ENCODE data around the gene AQP7. TPM values are rescaled to one million over a fixed set of nuclear protein-coding genes. Genes with fewer than 3 reads are reported as not detected.
"Not testable (repeated sequence)": the region's sequence is repeated elsewhere in the genome, so short reads cannot be mapped to it uniquely, and the experiment has no call there.

Gene AQP7
- total RNA-seq, 4 donors from 2014 or later = 2.1 to 10.7 (median 4.1) TPM

DNA sequence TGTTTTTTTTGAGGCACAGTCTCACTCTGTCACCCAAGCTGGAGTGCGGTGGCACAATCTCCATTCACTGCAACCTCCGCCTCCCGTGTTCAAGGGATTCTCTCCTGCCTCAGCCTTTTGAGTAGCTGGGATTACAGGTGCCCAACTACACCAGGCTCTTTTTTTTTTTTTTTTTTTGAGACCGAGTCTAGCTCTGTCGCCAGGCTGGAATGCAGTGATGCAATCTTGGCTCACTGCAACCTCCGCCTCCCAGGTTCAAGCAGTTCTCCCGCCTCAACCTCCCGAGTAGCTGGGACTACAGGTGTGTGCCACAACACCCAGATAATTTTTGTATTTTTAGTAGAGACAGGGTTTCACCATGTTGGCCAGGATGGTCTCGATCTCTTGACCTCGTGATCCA lies 20.0 kb downstream of the AQP7 start:
- peak overlapping the region in 1 of 4 donors; percentile 54 for H3K27ac ChIP-seq
- ATAC-seq; H3K4me3 ChIP-seq; H3K36me3 ChIP-seq; H3K27me3 ChIP-seq; intact Hi-C loops (cut with DNase I; ENCODE audit: low total_unique reads); H3K9me3 ChIP-seq; in situ Hi-C loops (cut with MboI; ENCODE audit: low sequenced_read_pairs in 4 of 4): not testable (repeated sequence)
- peaks cover 4 to 14% of the 10 kb centered on the region in 2 donors for H3K4me1 ChIP-seq
- peak in 1 of 2 donors; percentile 24 for DNase-seq

DNA sequence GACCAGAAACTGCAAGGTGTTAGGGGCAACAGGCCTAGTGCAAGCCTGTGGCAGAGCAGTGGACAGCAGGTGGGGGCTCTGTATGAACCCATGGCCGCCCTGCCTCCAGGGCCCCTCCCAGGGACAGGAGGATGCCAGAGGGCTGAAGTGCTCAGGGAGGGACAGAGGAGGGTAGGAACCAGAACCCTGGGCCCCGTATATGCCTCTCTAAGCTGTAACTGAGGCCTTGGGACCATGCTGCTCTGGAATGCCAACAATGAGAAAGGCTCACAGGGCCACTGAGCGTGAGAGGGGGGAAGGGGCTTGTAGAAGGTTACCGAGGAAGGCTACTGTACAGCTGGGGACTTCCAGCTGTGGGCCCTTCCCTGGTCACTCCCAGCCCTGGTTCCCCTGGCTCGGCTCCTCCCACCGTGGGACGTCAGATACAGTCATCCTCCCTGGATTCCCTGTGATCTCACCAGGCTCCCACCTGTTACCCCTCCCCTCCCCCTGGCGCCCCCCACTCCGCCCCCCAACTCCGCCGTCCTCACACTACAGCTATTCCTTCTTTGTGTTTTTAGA lies 21.1 kb downstream of the AQP7 start:
- peak in 1 of 2 donors; percentile 21 for ATAC-seq
- in situ Hi-C loops (cut with MboI; ENCODE audit: low sequenced_read_pairs in 4 of 4) = no loop called here
- TF ChIP-seq POLR2A (IDR thresholded peaks at IDR 0.05) = no peak
- TF ChIP-seq, protein P1, sequence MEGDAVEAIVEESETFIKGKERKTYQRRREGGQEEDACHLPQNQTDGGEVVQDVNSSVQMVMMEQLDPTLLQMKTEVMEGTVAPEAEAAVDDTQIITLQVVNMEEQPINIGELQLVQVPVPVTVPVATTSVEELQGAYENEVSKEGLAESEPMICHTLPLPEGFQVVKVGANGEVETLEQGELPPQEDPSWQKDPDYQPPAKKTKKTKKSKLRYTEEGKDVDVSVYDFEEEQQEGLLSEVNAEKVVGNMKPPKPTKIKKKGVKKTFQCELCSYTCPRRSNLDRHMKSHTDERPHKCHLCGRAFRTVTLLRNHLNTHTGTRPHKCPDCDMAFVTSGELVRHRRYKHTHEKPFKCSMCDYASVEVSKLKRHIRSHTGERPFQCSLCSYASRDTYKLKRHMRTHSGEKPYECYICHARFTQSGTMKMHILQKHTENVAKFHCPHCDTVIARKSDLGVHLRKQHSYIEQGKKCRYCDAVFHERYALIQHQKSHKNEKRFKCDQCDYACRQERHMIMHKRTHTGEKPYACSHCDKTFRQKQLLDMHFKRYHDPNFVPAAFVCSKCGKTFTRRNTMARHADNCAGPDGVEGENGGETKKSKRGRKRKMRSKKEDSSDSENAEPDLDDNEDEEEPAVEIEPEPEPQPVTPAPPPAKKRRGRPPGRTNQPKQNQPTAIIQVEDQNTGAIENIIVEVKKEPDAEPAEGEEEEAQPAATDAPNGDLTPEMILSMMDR (IDR thresholded peaks at IDR 0.05 in 4 of 5, conservative IDR thresholded peaks at IDR 0.05 in 1 of 5) = no peak
- H3K36me3 ChIP-seq = no peaks in the 10 kb centered on the region
- peaks cover 5 to 15% of the 10 kb centered on the region in 2 donors for H3K4me1 ChIP-seq
- intact Hi-C loops (cut with DNase I; ENCODE audit: low total_unique reads) = no loop called here
- no peaks in the 10 kb centered on the region for H3K9me3 ChIP-seq
- DNase-seq = no peak
- H3K4me3 ChIP-seq = no peak overlapping the region
- H3K27ac ChIP-seq = peak overlapping the region; percentile 45 to 64 (median 52)
- no peaks in the 10 kb centered on the region for H3K27me3 ChIP-seq

DNA sequence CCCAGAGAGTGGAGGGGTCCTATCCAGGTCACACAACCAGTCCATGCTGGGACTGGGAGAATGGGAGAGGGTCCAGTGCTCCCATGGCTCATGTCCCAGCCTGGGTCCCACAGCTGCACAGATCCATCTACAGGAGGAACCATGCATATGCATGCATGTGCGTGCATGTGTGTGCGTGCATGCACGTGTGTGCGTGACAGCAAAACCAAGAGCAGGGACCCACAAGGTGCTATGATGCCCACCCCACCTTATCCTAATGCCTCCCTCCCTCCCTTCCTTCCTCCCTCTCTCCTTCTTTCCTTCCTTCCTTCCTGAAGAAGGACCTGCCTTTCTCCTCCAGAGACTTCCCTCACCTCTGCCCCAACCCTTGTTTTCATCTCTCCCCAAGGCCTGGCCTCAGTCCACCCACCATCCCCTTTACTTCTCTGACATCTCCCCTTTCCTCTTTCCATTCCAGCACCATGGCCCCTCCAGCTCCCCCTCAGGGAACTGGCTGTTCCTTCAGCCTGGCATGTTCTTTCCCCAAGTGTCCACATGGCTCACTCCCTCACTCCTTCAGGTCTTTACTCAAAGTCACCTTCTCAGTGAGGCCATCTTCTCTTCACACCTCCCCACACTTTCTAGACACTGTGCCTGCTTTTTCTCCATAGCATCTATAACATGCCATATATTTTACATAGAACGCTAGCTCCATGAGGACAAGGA lies 21.8 kb downstream of the AQP7 start:
- intact Hi-C loops (cut with DNase I; ENCODE audit: low total_unique reads) = no loop called here
- peak overlapping the region; percentile 54 to 65 (median 62) for H3K27ac ChIP-seq

DNA sequence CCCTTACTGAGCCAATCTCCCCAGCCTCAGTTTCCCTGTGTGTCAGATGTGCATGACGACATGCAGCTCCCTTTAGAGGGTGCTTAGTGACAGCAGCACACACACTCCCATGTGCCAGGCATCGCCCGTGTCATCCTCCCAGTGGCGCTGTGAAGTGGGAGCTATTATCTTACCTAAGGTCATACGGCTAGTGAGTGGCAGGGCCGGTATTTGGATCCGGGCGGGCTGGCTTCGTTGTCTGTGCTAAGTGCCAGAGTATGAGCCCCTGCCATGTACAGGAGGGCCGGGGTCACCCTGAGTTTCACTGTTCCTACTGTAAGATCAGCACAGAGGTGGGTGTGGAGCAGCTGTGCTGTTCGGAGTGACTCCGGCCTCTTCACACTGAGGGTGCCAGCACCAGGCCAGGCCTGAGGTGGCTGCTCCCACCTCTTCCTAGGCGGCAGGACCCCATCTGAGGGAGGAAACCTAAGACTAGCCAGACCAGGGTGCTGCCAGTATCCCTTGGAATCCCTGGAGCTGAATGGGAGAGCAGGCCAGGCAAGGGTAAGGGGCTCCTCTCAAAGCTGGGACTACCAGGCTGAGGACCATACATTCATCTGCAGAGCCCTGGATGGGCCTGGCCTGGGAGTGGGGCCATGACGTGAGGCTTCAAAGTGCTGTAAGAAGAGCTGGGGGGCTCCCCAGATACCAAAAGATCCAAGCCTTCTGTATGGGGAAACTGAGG lies 22.5 kb downstream of the AQP7 start:
- H3K27ac ChIP-seq = peak overlapping the region; percentile 54 to 65 (median 62)

More for the DNA sequence above, 21.8 kb downstream of the AQP7 start:
- Histone ChIP-seq H3K4me1 (peaks cover 13 to 23% of the 10 kb centered on the region in 2 donors), H3K27me3 (no peaks in the 10 kb centered on the region), H3K9me3 (no peaks in the 10 kb centered on the region), H3K4me3 (no peak overlapping the region), H3K36me3 (no peaks in the 10 kb centered on the region)
- peak; percentile 19 to 29 for ATAC-seq
- DNase-seq = peak in 1 of 2 donors; percentile 13
- TF ChIP-seq POLR2A (IDR thresholded peaks at IDR 0.05) = no peak
- TF ChIP-seq, protein P1 (IDR thresholded peaks at IDR 0.05 in 4 of 5, conservative IDR thresholded peaks at IDR 0.05 in 1 of 5) = no peak
- in situ Hi-C loops (cut with MboI; ENCODE audit: low sequenced_read_pairs in 4 of 4) = no loop called here

More for the DNA sequence above, 22.5 kb downstream of the AQP7 start:
- TF ChIP-seq, protein P1 (IDR thresholded peaks at IDR 0.05 in 4 of 5, conservative IDR thresholded peaks at IDR 0.05 in 1 of 5) = no peak
- no peak for TF ChIP-seq POLR2A (IDR thresholded peaks at IDR 0.05)
- Histone ChIP-seq H3K27me3 (no peaks in the 10 kb centered on the region), H3K4me1 (peaks cover 17 to 30% of the 10 kb centered on the region in 2 donors), H3K36me3 (no peaks in the 10 kb centered on the region), H3K9me3 (no peaks in the 10 kb centered on the region), H3K4me3 (no peak overlapping the region)
- intact Hi-C loops (cut with DNase I; ENCODE audit: low total_unique reads) (no loop called here), in situ Hi-C loops (cut with MboI; ENCODE audit: low sequenced_read_pairs in 4 of 4) (loop anchor here in 1 of 4 donors (10.0 kb wide), 1 partner anchor 85 kb away; no protein-coding TSS in a partner anchor)
- ATAC-seq = peak; percentile 45 to 74
- peak in 1 of 2 donors; percentile 75 for DNase-seq

All from gastrocnemius medialis (tissue), 4 donors.